ENCODE data around the gene CEP95. TPM values are rescaled to one million over a fixed set of nuclear protein-coding genes. Genes with fewer than 3 reads are reported as not detected.

Gene CEP95
- total RNA-seq, 1 experiment from 2014 or later = 77.0 TPM

DNA sequence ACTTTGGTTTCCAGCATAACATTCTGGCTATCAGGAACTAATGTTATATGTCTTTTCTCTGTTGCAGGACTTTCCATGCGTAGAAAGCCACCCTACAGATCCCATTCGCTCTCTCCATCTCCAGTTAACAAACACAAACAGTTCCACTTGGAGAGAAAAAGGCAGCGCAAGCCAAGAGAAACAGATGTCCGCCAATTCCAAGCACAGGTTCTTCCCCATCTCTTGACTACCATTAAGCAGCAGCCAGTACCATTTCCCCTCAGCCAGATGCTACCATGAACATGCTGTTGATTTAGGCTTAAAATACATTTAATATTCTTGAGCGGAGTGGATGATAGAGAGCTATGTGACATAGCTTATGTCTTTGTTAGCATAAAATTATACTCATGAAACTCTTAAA is 22.4 kb downstream of the CEP95 start:
- H3K4me1 ChIP-seq (ENCODE audit: control insufficient read depth in 1 of 2, insufficient read depth in 2 of 2, low read length in 2 of 2) = no peaks in the 10 kb centered on the region
- H3K9me2 ChIP-seq (ENCODE audit: insufficient read depth) = no peaks in the 10 kb centered on the region
- H3K27me3 ChIP-seq (ENCODE audit: insufficient read depth, low read length) = no peaks in the 10 kb centered on the region
- peaks cover 3% of the 10 kb centered on the region; the same call in 1 of the 2 replicates for H3K79me2 ChIP-seq (ENCODE audit: insufficient read depth, low read length)
- ChIA-PET CTCF (interaction anchor here (1.6 kb wide), 1 partner anchor 13 kb away, joined by 3 read pairs; no protein-coding TSS in a partner anchor), RAD21 (ENCODE audit: low non-redundant PET in 1 of 2, low total read pairs in 2 of 2, uncharacterized antibody in 2 of 2, unreplicated experiment in 2 of 2) (no interaction called here), POLR2A (no interaction called here)
- no peak for TF ChIP-seq TCF7L2 (IDR thresholded peaks at IDR 0.05; ENCODE audit: borderline replicate concordance, extremely low read depth, insufficient read depth, insufficient read length)
- TF ChIP-seq SP1 (IDR thresholded peaks at IDR 0.05; ENCODE audit: low read depth) = no peak
- TF ChIP-seq, protein P1, sequence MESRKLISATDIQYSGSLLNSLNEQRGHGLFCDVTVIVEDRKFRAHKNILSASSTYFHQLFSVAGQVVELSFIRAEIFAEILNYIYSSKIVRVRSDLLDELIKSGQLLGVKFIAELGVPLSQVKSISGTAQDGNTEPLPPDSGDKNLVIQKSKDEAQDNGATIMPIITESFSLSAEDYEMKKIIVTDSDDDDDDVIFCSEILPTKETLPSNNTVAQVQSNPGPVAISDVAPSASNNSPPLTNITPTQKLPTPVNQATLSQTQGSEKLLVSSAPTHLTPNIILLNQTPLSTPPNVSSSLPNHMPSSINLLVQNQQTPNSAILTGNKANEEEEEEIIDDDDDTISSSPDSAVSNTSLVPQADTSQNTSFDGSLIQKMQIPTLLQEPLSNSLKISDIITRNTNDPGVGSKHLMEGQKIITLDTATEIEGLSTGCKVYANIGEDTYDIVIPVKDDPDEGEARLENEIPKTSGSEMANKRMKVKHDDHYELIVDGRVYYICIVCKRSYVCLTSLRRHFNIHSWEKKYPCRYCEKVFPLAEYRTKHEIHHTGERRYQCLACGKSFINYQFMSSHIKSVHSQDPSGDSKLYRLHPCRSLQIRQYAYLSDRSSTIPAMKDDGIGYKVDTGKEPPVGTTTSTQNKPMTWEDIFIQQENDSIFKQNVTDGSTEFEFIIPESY (IDR thresholded peaks at IDR 0.05; ENCODE audit: extremely low read depth, insufficient replicate concordance, low read length) = no peak
- no peak for TF ChIP-seq RAD21 (IDR thresholded peaks at IDR 0.05; ENCODE audit: low read depth)
- no peak for TF ChIP-seq JUND (IDR thresholded peaks at IDR 0.05)
- no peak for TF ChIP-seq SRF (IDR thresholded peaks at IDR 0.05; ENCODE audit: low read depth)
- TF ChIP-seq CBX3 (IDR thresholded peaks at IDR 0.05; ENCODE audit: low read depth) = no peak
- TF ChIP-seq POLR2A (IDR thresholded peaks at IDR 0.05; ENCODE audit: borderline replicate concordance, extremely low read depth, insufficient read depth, insufficient read length) = no peak
- no peak for TF ChIP-seq EZH2phosphoT487 (IDR thresholded peaks at IDR 0.05; ENCODE audit: borderline replicate concordance)
- no peaks in the 10 kb centered on the region for H3K9me3 ChIP-seq (ENCODE audit: control insufficient read depth in 1 of 2, insufficient read depth in 1 of 2, low read depth in 1 of 2, low read length in 2 of 2)
- no peak overlapping the region for H3K27ac ChIP-seq (ENCODE audit: low read depth, low read length)
- H2AFZ ChIP-seq (ENCODE audit: low read depth, low read length, poor library complexity, severe bottlenecking) = no peak overlapping the region
- no peak overlapping the region for H3K9ac ChIP-seq (ENCODE audit: low read length)
- BruUV-seq (replicated peaks) = no TSS peak
- peaks cover 78 to 83% of the 10 kb centered on the region in 2 experiments for H3K36me3 ChIP-seq (ENCODE audit: control insufficient read depth in 1 of 2, insufficient read depth in 2 of 2, low read length in 2 of 2)
- H3K4me2 ChIP-seq (ENCODE audit: low read length) = no peak overlapping the region
- ATAC-seq = no peak
- peaks cover 3% of the 10 kb centered on the region; the same call in 1 of the 2 replicates for H4K20me1 ChIP-seq (ENCODE audit: insufficient read depth)
- intact Hi-C loops (cut with micrococcal nuclease) = no loop called here
- no peak for DNase-seq (ENCODE audit: low read depth, low spot score)
- H3K4me3 ChIP-seq (replicated peaks in 1 of 2; ENCODE audit: low read depth in 1 of 2, low read length in 2 of 2) = no peak overlapping the region

Data from HCT116 (cell line).